HG02943 (cell line): ENCODE data around the gene ALLC.

Experiments used
- ATAC-seq: cut with Tn5 transposase; IDR thresholded peaks from one replicate; pipeline ENCODE4 v1.9.1; 2021; ENCODE audit warnings: mild to moderate bottlenecking, low read depth, moderate library complexity; ENCODE audit not compliant: unreplicated experiment

ALLC gene

GRCh38 chr2:3638456-3638810, 19.6 kb upstream of the ALLC start:
- no peak for ATAC-seq

- ATAC-seq = no peak
These were observed 18.9 kb upstream of the ALLC start for GRCh38 chr2:3639015-3639630.

- no peak for ATAC-seq
These were observed 18.3 kb upstream of the ALLC start for GRCh38 chr2:3639653-3640052.

- no peak for ATAC-seq
These were observed 16.8 kb upstream of the ALLC start for GRCh38 chr2:3641181-3641580.

GRCh38 chr2:3641841-3642421, 16.1 kb upstream of the ALLC start:
- no peak for ATAC-seq

- ATAC-seq = no peak
These were observed 15.3 kb upstream of the ALLC start for GRCh38 chr2:3642521-3643215.

GRCh38 chr2:3643371-3644245, 14.4 kb upstream of the ALLC start:
- ATAC-seq = no peak

- peak; percentile 87 for ATAC-seq
These were observed 13.8 kb upstream of the ALLC start for GRCh38 chr2:3644246-3644525.

- no peak for ATAC-seq
These were observed 13.0 kb upstream of the ALLC start for GRCh38 chr2:3644891-3645605.

- ATAC-seq = no peak
These were observed 12.1 kb upstream of the ALLC start for GRCh38 chr2:3645745-3646389.

GRCh38 chr2:3646446-3646845, 11.6 kb upstream of the ALLC start:
- ATAC-seq = no peak

- ATAC-seq = no peak
These were observed 10.8 kb upstream of the ALLC start for GRCh38 chr2:3647246-3647645.

GRCh38 chr2:3647831-3648651, 10.0 kb upstream of the ALLC start:
- ATAC-seq = no peak

GRCh38 chr2:3648652-3649177, 9.3 kb upstream of the ALLC start:
- ATAC-seq = no peak

GRCh38 chr2:3649581-3649980, 8.4 kb upstream of the ALLC start:
- ATAC-seq = no peak

GRCh38 chr2:3650140-3650920, 7.7 kb upstream of the ALLC start:
- ATAC-seq = no peak

GRCh38 chr2:3651691-3652648, 6.0 kb upstream of the ALLC start:
- ATAC-seq = peak; percentile 90
